Measurements from ENCODE around the gene CLDN9. TPM values are rescaled to one million over a fixed set of nuclear protein-coding genes. Genes with fewer than 3 reads are reported as not detected.
A peak's percentile ranks its signal among the peaks of the same experiment; 100 is the strongest.

The CLDN9 gene
- total RNA-seq, 2 experiments from 2014 or later: not detected

- Histone ChIP-seq H3K4me1 (ENCODE audit: insufficient read depth, low read length) (peaks cover 63% of the 10 kb centered on the region), H3K9me3 (ENCODE audit: control insufficient read depth in 1 of 2, insufficient read depth in 1 of 2, low read length in 2 of 2) (peaks cover 0 to 28% of the 10 kb centered on the region in 2 experiments), H3K27ac (ENCODE audit: low read depth in 1 of 2, low read length in 2 of 2) (no peak within 1 kb of the TSS), H3K36me3 (ENCODE audit: insufficient read depth, low read length) (no peaks in the 10 kb centered on the region), H3K27me3 (ENCODE audit: control insufficient read depth in 1 of 2, insufficient read depth in 2 of 2, low read length in 2 of 2) (peaks cover 35 to 46% of the 10 kb centered on the region in 2 experiments), H3K4me3 (ENCODE audit: low read length) (peak within 1 kb of the TSS; percentile 56)
- H3K4me1 Mint-ChIP-seq (ENCODE audit: low read depth): peaks cover 27% of the 10 kb centered on the region
- H3K9me3 Mint-ChIP-seq: no peaks in the 10 kb centered on the region
- H3K4me3 Mint-ChIP-seq: peak within 1 kb of the TSS; percentile 81
- intact Hi-C loops (cut with DNase I, micrococcal nuclease): loop anchor here in 1 of 2 experiments (1.0 kb wide), 1 partner anchor 11 kb away; the partner anchor contains the start of gene PKMYT1
- ChIA-PET CTCF (interaction anchor here (1.3 kb wide), 1 partner anchor 14 kb away, joined by 4 read pairs; no protein-coding TSS in a partner anchor), POLR2A (interaction anchor here (1.0 to 5.0 kb wide), 2 partner anchors 12 to 57 kb away, joined by 3 to 22 read pairs; partner anchors contain the start of genes FLYWCH1 and PKMYT1)
- peak; percentile 69 for ATAC-seq (ENCODE audit: poor library complexity)
- TF ChIP-seq, protein P1, sequence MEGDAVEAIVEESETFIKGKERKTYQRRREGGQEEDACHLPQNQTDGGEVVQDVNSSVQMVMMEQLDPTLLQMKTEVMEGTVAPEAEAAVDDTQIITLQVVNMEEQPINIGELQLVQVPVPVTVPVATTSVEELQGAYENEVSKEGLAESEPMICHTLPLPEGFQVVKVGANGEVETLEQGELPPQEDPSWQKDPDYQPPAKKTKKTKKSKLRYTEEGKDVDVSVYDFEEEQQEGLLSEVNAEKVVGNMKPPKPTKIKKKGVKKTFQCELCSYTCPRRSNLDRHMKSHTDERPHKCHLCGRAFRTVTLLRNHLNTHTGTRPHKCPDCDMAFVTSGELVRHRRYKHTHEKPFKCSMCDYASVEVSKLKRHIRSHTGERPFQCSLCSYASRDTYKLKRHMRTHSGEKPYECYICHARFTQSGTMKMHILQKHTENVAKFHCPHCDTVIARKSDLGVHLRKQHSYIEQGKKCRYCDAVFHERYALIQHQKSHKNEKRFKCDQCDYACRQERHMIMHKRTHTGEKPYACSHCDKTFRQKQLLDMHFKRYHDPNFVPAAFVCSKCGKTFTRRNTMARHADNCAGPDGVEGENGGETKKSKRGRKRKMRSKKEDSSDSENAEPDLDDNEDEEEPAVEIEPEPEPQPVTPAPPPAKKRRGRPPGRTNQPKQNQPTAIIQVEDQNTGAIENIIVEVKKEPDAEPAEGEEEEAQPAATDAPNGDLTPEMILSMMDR (IDR thresholded peaks at IDR 0.05): no peak
- H3K27ac Mint-ChIP-seq: no peak within 1 kb of the TSS
- H3K36me3 Mint-ChIP-seq (ENCODE audit: low read depth): no peaks in the 10 kb centered on the region
- H3K27me3 Mint-ChIP-seq: peaks cover 37% of the 10 kb centered on the region
- DNase-seq: peak; percentile 44 to 91 (median 66)
These were observed 43.8 kb upstream of the CLDN9 start, which contains the start of gene PAQR4 for GRCh38 chr16:2968738-2969544. PAQR4 (plus strand) TSS chr16:2969348; CDS start chr16:2969675, 327 bp downstream.

GRCh38 chr16:2969545-2970521, 42.9 kb upstream of the CLDN9 start:
- ATAC-seq (ENCODE audit: poor library complexity) (peak; percentile 69), DNase-seq (peak in 13 of 14 experiments; percentile 39 to 85 (median 56))
- Histone ChIP-seq H3K27me3 (ENCODE audit: control insufficient read depth in 1 of 2, insufficient read depth in 2 of 2, low read length in 2 of 2) (peaks cover 29 to 37% of the 10 kb centered on the region in 2 experiments), H3K4me1 (ENCODE audit: insufficient read depth, low read length) (peaks cover 54% of the 10 kb centered on the region), H3K9me3 (ENCODE audit: control insufficient read depth in 1 of 2, insufficient read depth in 1 of 2, low read length in 2 of 2) (peaks cover 0 to 23% of the 10 kb centered on the region in 2 experiments), H3K4me3 (ENCODE audit: low read length) (peak overlapping the region; percentile 56), H3K36me3 (ENCODE audit: insufficient read depth, low read length) (no peaks in the 10 kb centered on the region), H3K27ac (ENCODE audit: low read depth in 1 of 2, low read length in 2 of 2) (no peak overlapping the region)
- TF ChIP-seq, protein P1 (IDR thresholded peaks at IDR 0.05): no peak
- ChIA-PET POLR2A (interaction anchor here (1.0 to 5.0 kb wide), 2 partner anchors 11 to 58 kb away, joined by 3 to 22 read pairs; partner anchors contain the start of genes FLYWCH1 and PKMYT1), CTCF (interaction anchor here (1.0 to 1.3 kb wide), 3 partner anchors 11 to 62 kb away, joined by 3 to 4 read pairs (median 3); no protein-coding TSS in a partner anchor)
- no peak overlapping the region for H3K27ac Mint-ChIP-seq
- intact Hi-C loops (cut with DNase I, micrococcal nuclease): loop anchor here in 1 of 2 experiments (1.0 kb wide), 1 partner anchor 10 kb away; the partner anchor contains the start of gene PKMYT1
- peak overlapping the region; percentile 38 for H3K4me3 Mint-ChIP-seq
- no peaks in the 10 kb centered on the region for H3K9me3 Mint-ChIP-seq
- peaks cover 23% of the 10 kb centered on the region for H3K4me1 Mint-ChIP-seq (ENCODE audit: low read depth)
- peaks cover 33% of the 10 kb centered on the region for H3K27me3 Mint-ChIP-seq
- no peaks in the 10 kb centered on the region for H3K36me3 Mint-ChIP-seq (ENCODE audit: low read depth)

Data from CD4-positive, alpha-beta T cell (primary cell).